GM12878 (cell line): Measurements from ENCODE around the gene CRYBB2. TPM values are rescaled to one million over a fixed set of nuclear protein-coding genes. Genes with fewer than 3 reads are reported as not detected.

Experiments used
- ATAC-seq: fragments of 200-7000 bp; cut with Tn5 transposase; 3 replicates; pipeline ENCODE4 v1.9.1; 2020; ENCODE audit warnings: mild to moderate bottlenecking, moderate library complexity
- BruUV-seq: library from RNA; stranded (reverse); fragments of 400-500 nt; replicated peaks from 2 replicates; lab custom pipeline; 2021; lab: Mats Ljungman, UMichigan
- CTCF ChIA-PET: fragments of 300-600 bp; sonication (Branson Sonifier 250); formaldehyde crosslinking; extraction: SDS; loops from one replicate; lab custom pipeline; 2021; ENCODE audit warnings: inconsistent platforms; lab: Yijun Ruan, JAX
- POLR2A ChIA-PET: fragments of 350-600 bp; formaldehyde crosslinking; extraction: SDS; loops from one replicate; lab custom pipeline; 2021; ENCODE audit warnings: inconsistent platforms; lab: Charles Lee
- RAD21 ChIA-PET: fragments of 300-600 bp; sonication (Branson Sonifier 250); formaldehyde crosslinking; loops from one replicate; lab custom pipeline; 2023; ENCODE audit warnings: antibody characterized with exemption; ENCODE audit not compliant: unreplicated experiment; lab: Charles Lee
- SMC1A ChIA-PET: fragments of 300-600 bp; sonication (Branson Sonifier 250); formaldehyde crosslinking; loops from one replicate; lab custom pipeline; 2023; ENCODE audit not compliant: unreplicated experiment, uncharacterized antibody; lab: Charles Lee
- DNase-seq: peaks from one replicate; pipeline ENCODE4 v3.0.0-alpha.2; 2011; ENCODE audit warnings: low read depth, low spot score
- FAIRE-seq: peaks from 3 replicates; lab custom pipeline; 2011; peaks lifted over from hg19 to GRCh38; lab: Jason Lieb, UNC
- H2AFZ ChIP-seq: 2 replicates; pipeline ENCODE4 v1.6.0; 2011; ENCODE audit warnings: low read depth, low read length, control low read depth; ENCODE audit not compliant: control insufficient read depth
- H3K27ac ChIP-seq: 2 replicates; pipeline ENCODE4 v1.5.1; 2011; ENCODE audit warnings: control low read depth; ENCODE audit not compliant: control insufficient read depth, insufficient read depth
- H3K27me3 ChIP-seq, 2 experiments: replicated peaks in 1 of 2; 2 replicates each; pipeline versions ENCODE4 v1.6.0 to v1.6.1; 2011; ENCODE audit warnings: low read length in 1 of 2; ENCODE audit not compliant: control insufficient read depth in 2 of 2, insufficient read depth in 2 of 2
- H3K36me3 ChIP-seq, 2 experiments: 2 replicates each; pipeline ENCODE4 v1.5.1; 2011; ENCODE audit warnings: low read length in 1 of 2; ENCODE audit not compliant: control insufficient read depth in 2 of 2, insufficient read depth in 2 of 2
- H3K4me1 ChIP-seq: 2 replicates; pipeline ENCODE4 v1.6.1; 2011; ENCODE audit warnings: mild to moderate bottlenecking, low read length, moderate library complexity, mixed read lengths; ENCODE audit not compliant: control insufficient read depth, insufficient read depth
- H3K4me2 ChIP-seq: 2 replicates; pipeline ENCODE4 v1.6.0; 2011; ENCODE audit warnings: control low read depth; ENCODE audit not compliant: control insufficient read depth, insufficient read depth
- H3K4me3 ChIP-seq: fragments of 200-600 bp; sonication (generic); 2 replicates; pipeline ENCODE4 v1.5.1; 2016
- H3K79me2 ChIP-seq: 2 replicates; pipeline ENCODE4 v1.6.0; 2011; ENCODE audit warnings: low read length; ENCODE audit not compliant: control insufficient read depth, insufficient read depth
- H3K9ac ChIP-seq: 2 replicates; pipeline ENCODE4 v1.8.0; 2011; ENCODE audit warnings: low read length, control low read depth, mixed read lengths; ENCODE audit not compliant: control insufficient read depth, insufficient read depth
- H3K9me3 ChIP-seq: replicated peaks from 3 replicates; pipeline ENCODE4 v1.5.1; 2011; ENCODE audit warnings: mild to moderate bottlenecking, low read length; ENCODE audit not compliant: control insufficient read depth, insufficient read depth
- H4K20me1 ChIP-seq: 2 replicates; pipeline ENCODE4 v1.6.0; 2011; ENCODE audit not compliant: control insufficient read depth, insufficient read depth
- CREB1 ChIP-seq: IDR thresholded peaks from 2 replicates; pipeline ENCODE4 v1.6.1; 2012; ENCODE audit warnings: low read depth, mild to moderate bottlenecking, inconsistent platforms
- CUX1 ChIP-seq: IDR thresholded peaks from 2 replicates; pipeline ENCODE4 v1.6.1; 2012; ENCODE audit warnings: improper control_type of control experiment, low read depth, low read length; ENCODE audit not compliant: insufficient replicate concordance
- FOXK2 ChIP-seq: fragments of 450-650 bp; IDR thresholded peaks from 2 replicates; pipeline ENCODE4 v1.6.1; 2017; ENCODE audit warnings: mild to moderate bottlenecking, moderate library complexity
- IKZF1 ChIP-seq: fragments of 450-650 bp; conservative IDR thresholded peaks from 2 replicates; pipeline ENCODE4 v1.6.1; 2017; ENCODE audit warnings: antibody characterized with exemption, mild to moderate bottlenecking
- NFYB ChIP-seq: IDR thresholded peaks from 2 replicates; pipeline ENCODE4 v1.6.1; 2011; ENCODE audit warnings: low read depth, mild to moderate bottlenecking, low read length, improper control_type of control experiment, moderate library complexity; ENCODE audit not compliant: insufficient read depth
- POLR2AphosphoS5 ChIP-seq: IDR thresholded peaks from 2 replicates; pipeline ENCODE4 v1.6.1; 2011; ENCODE audit warnings: mild to moderate bottlenecking, low read length, inconsistent platforms
- WGBS: methylation state at CpG from one replicate; pipeline ENCODE4 v1.1.6; 2016; ENCODE audit warnings: low lambda C conversion rate; ENCODE audit not compliant: insufficient replicate concordance, insufficient coverage; ENCODE audit errors: missing lambda C conversion rate; 5-methylcytosine and 5-hydroxymethylcytosine counted together
- in situ Hi-C: fragments of 300-500 bp; cut with MboI; formaldehyde crosslinking; loops from 9 replicates; pipeline ENCODE4 v1.14.3; 2018; ENCODE audit warnings: mixed read lengths
- intact Hi-C: fragments of 100-400 bp; cut with micrococcal nuclease; formaldehyde crosslinking; loops from one replicate; pipeline ENCODE4 v1.14.2; 2022; ENCODE audit not compliant: unreplicated experiment
- polyA plus RNA-seq, 11 experiments: library from polyadenylated mRNA; depleted of rRNA in 4 of 11; unstranded in 6 of 11; stranded (reverse) in 5 of 11; fragments of >200 nt; fragmentation: Nextera tagmentation in 4 of 11; fragmentation: Illumina TruSeq in 1 of 11; extraction: Ambion mirVana in 4 of 11; extraction: Trizol in 1 of 11; gene quantifications; 1 replicate in 1 of 11; 2 replicates in 10 of 11; pipeline versions ENCODE4 v1.2.1 to v1.2.3, GENCODE V29; 2011 to 2016; ENCODE audit warnings: inconsistent platforms in 2 of 11, missing spikeins in 2 of 11, low read depth in 1 of 11
- total RNA-seq, 4 experiments: library from RNA; depleted of rRNA in 3 of 4; stranded (reverse); fragments of >200 nt in 3 of 4; fragmentation: Illumina TruSeq in 1 of 4; extraction: Trizol in 1 of 4; gene quantifications; 2 replicates each; pipeline versions ENCODE4 v1.2.1 to v1.2.3, GENCODE V29; 2013 to 2021

Gene CRYBB2
- total and polyA plus RNA-seq, 10 of the 15 experiments (the other 5 are each of a cell fraction or from before 2014, with no cell fraction given), result not detected

GRCh38 chr22:25207553-25208157, 11.8 kb upstream of the CRYBB2 start (continued):
- TF ChIP-seq NFYB, result no peak
- no peak for TF ChIP-seq IKZF1
- no peak for TF ChIP-seq CREB1

- ChIA-PET RAD21 (no interaction called here), POLR2A (no interaction called here), SMC1A (no interaction called here), CTCF (no interaction called here)
- intact Hi-C loops, result no loop called here
- no peak overlapping the region for H3K27ac ChIP-seq
- no peak overlapping the region for H2AFZ ChIP-seq
- no peaks in the 10 kb centered on the region; the same call in 2 of the 3 replicates for H3K9me3 ChIP-seq
- no peak overlapping the region for H3K4me2 ChIP-seq
- in situ Hi-C loops, result no loop called here
- H3K4me1 ChIP-seq, result no peaks in the 10 kb centered on the region
- no peak overlapping the region for H3K9ac ChIP-seq
- no peaks in the 10 kb centered on the region for H3K27me3 ChIP-seq
- ATAC-seq (no peak), DNase-seq (no peak), FAIRE-seq (no peak)
- no peaks in the 10 kb centered on the region for H3K36me3 ChIP-seq
- no peak overlapping the region for H3K4me3 ChIP-seq
- WGBS, result 0% methylated on average over 2 of the region's 2 CpGs
- no peaks in the 10 kb centered on the region for H3K79me2 ChIP-seq
- no TSS peak for BruUV-seq
- TF ChIP-seq FOXK2, result no peak
- no peak for TF ChIP-seq CUX1
- no peak for TF ChIP-seq POLR2AphosphoS5
- no peaks in the 10 kb centered on the region for H4K20me1 ChIP-seq
Measured at GRCh38 chr22:25208328-25208727, 11.1 kb upstream of the CRYBB2 start.
